HG03571 (cell line): ENCODE results near the gene C1QTNF12.

Experiments
- ATAC-seq: cut with Tn5 transposase; IDR thresholded peaks from one replicate; pipeline ENCODE4 v1.9.1; 2021; ENCODE audit not compliant: unreplicated experiment

The C1QTNF12 gene, protein sequence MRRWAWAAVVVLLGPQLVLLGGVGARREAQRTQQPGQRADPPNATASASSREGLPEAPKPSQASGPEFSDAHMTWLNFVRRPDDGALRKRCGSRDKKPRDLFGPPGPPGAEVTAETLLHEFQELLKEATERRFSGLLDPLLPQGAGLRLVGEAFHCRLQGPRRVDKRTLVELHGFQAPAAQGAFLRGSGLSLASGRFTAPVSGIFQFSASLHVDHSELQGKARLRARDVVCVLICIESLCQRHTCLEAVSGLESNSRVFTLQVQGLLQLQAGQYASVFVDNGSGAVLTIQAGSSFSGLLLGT

DNA sequence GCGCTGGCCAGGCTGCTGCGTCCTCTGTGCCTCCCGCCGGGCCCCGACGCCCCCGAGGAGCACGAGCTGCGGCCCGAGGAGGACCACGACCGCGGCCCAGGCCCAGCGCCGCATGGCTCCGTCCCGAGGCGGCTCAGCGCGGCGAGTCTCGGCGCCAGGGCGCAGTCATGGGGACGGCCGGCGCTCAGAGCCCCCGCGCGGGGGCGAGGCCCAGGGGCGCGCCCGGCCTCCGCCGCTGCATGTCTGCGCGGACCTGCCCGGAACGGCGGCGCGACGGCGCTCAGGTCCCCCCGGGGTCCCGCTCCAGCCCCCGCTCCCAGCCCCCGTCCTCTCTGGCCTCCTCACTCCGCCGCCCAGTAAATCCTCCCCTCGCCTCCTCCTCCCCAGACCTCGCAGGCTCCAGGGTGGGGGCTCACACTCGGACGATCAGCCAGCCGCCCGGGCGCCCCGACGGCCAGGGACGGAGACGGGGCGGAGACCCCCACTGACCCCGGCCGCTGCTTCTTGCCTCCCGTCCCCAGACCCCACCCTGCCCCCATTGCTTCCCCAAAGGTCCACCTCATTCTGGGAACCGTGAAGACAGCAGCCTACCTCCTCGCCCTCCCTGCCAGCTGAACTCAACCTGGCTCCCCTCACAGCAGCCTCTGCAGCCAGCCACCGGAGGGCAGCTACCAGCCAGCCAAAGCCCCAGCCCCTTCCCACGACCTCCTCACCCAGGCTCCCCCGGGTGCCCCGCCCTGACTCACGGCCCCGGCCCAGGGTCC is at the start of gene C1QTNF12:
TSS of gene C1QTNF12 (minus strand) at position 146 of the 764 bp plus-strand sequence. CDS start at position 114, 32 bp downstream.
- ATAC-seq, result no peak

GRCh38 chr1:1295154-1295923 is 48.8 kb upstream of the C1QTNF12 start:
- no peak for ATAC-seq

- ATAC-seq, result no peak
Measured at GRCh38 chr1:1294250-1294890, 47.8 kb upstream of the C1QTNF12 start.

DNA sequence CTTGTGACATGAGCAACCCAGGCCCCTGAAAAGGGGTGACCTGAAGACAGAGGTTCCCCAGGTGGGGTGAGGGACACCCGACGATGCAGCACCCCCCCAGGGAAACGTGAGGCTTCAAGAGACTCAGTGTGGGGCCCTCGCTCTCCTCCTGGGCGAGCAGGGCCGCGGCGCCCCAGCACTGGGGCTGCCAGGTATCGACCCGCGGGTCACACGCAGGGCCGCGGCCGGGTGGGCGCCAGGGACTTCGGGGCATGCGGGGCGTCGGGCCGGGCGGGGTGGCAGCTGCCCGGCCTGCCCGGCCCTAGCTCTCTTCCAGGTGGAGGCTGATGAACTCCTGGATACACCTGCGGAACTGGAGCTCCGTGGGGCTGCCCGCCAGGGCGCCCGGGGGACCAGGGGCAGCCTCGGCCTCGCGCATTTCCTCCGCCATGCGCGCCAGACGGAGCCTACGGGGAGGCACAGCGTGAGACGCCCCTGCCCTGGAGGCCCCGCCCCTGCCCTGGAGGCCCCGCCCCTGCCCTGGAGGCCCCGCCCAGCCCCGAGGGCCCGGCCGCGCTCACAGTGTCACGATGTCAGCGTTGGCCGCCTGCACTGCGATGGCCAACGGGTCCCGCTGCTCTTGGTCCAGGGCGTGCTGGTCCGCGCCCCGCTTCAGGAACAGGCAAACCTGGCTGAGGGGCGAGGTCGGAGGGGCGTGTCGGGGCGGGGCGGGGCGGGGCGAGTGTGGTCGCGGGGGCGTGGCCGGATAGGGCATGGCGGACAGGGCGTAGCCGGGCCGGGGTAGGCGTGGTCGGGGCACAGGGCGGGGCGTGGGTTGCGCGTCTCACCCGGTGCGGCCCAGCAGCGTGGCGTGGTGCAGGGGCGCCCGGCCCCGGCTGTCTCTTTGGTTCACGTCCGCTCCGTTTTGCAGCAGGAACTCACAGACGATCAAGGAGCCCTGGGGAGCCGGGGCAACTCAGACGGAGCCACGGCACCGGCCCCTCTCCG is 47.0 kb upstream of the C1QTNF12 start:
- no peak for ATAC-seq

GRCh38 chr1:1292851-1293250 is 46.3 kb upstream of the C1QTNF12 start:
- no peak for ATAC-seq

DNA sequence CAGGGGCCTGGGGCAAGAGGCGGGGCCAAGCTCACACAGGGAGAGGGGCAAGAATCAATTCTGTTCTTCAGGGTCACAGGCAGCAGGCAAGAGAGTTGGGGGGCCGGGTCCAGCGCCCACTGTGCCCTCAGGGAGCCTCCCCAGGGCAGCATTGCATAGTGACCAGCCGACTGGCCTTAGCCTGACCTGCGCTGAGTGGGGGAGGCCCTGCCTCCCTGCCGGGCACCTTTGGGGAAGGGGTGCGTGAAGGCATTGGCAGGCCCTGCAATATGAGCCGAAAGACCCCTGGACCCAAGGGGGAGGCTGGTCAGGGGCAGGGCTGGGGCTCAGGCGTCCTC is 45.9 kb upstream of the C1QTNF12 start:
- ATAC-seq, result no peak

DNA sequence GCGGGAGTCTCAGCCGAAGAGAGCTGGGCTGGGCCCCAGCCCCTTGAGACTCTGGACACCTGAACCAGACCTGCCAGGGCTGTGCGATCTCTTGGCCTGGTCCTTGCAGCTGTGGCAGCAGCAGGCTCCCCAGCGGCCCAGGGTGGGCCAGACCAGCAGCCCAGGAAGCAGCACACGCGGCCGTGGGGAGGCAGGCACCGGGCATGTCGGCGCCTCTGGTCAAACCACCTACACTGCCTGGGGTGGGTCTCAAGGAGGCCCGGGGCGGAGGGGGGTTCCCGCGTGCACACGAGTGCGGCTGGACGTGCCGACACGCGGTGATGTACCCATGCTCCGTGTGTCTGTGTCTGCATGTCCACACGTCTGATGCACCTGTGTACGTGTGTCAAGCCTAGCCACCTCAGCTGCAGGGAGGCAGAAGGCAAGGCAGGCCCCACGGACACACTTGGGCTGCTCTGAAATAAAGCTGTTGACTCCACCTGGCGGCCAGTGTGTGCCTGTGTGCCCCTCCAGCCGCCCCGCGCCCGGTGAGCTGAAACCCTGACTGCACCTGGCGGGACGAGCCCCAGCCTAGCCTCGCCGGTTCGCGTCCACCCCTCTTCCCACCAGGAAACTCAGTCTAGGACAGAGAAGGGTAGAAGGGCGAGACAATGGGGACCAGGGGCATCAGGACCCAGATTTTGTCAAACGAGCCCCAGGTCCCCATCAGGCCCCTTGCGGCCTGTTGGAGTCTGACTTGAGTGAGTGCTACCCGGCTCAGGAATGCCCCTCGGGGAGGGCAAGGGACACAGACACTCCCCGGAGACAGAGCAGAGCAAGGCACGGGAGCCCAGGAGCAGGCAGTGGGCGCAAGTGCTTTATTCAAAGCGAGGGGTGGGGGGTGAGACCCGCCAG is 45.3 kb upstream of the C1QTNF12 start:
- no peak for ATAC-seq

DNA sequence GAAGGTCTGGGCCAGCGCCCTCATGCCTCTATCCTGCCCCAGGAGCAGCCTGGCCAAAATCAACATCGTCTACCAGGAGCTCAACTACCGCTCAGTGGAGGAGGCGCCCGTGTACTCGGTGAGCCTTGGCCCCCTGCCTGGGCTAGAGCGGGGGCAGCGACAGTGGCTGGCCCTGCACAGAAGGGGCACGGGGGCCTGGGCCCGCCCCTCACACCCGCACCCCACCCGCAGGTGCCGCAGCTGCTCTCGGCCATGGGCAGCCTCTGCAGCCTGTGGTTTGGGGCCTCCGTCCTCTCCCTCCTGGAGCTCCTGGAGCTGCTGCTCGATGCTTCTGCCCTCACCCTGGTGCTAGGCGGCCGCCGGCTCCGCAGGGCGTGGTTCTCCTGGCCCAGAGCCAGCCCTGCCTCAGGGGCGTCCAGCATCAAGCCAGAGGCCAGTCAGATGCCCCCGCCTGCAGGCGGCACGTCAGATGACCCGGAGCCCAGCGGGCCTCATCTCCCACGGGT is 44.6 kb upstream of the C1QTNF12 start:
- no peak for ATAC-seq

GRCh38 chr1:1290238-1290731 is 43.8 kb upstream of the C1QTNF12 start:
- no peak for ATAC-seq

DNA sequence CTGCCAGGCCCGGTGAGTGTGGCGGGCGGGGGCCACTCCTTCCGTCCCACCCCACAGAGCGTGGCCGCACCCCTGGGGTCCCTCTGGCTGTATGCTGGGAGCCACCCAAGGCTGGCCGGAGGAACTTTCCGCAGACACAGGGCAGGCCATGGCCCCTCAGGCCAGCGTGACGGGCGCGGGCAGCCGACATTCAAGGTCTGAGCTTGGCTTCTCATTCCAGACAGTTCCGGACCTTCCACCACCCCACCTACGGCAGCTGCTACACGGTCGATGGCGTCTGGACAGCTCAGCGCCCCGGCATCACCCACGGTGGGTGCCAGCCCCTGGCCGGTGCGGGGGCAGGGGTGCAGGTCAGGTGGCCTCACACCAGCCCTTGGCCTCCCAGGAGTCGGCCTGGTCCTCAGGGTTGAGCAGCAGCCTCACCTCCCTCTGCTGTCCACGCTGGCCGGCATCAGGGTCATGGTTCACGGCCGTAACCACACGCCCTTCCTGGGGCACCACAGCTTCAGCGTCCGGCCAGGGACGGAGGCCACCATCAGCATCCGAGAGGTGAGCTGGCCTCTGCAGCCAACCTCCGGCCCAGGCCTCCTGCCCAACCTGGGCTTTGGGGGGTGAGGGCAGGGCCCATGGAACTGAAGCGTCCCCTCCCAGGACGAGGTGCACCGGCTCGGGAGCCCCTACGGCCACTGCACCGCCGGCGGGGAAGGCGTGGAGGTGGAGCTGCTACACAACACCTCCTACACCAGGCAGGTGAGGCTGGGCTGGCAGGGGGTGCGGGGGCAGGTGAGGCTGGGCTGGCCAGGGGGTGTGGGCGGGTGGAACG is 41.0 kb upstream of the C1QTNF12 start:
- ATAC-seq, result no peak

GRCh38 chr1:1286313-1287261 is 40.1 kb upstream of the C1QTNF12 start:
- ATAC-seq, result no peak

GRCh38 chr1:1285611-1286311 is 39.2 kb upstream of the C1QTNF12 start:
- ATAC-seq, result no peak

DNA sequence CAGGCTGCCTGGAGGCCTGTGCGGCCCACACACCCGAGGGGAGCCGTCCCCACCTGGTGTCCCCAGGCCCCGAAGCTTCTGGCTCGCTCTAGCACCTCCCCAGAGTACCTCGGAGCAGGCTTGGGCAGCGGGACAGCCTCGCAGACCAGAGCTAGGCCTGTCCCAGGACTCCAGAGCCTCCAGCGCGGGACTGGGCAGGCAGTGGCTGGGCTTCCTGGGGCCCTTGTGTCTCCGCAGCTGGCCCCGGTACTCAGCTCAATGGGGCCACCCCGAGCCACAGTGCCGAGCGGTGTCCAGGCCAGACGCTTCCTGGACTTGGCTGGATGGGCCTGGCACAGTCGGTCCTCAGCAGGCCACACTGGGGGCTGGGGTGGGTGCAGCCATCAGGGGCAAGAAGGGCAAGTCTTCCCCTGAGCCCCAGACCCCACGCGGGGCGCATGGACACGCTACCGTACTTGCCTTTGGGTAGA is 38.6 kb upstream of the C1QTNF12 start:
- ATAC-seq, result no peak

- no peak for ATAC-seq
Measured at GRCh38 chr1:1284221-1285101, 37.9 kb upstream of the C1QTNF12 start.

DNA sequence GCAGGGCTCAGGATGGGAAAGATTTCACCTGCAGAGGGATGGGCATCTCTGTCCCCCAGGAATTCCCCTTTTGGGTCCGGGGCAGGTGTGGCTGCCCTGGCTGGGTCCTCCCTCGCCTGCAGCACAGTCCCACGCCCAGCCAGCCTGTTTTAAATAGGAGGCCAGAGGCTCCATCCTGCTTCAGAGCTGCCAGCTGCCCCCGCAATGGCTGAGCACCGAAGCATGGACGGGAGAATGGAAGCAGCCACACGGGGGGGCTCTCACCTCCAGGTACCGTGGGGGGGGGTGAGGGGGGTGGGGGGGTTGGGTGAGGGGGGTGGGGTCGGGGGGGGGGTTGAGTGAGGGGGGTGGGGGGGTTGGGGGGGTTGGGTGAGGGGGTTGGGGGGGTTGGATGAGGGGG is 37.3 kb upstream of the C1QTNF12 start:
- no peak for ATAC-seq
